Tibial nerve (tissue), 4 donors: ENCODE results near the gene SRRM5. TPM values are rescaled to one million over a fixed set of nuclear protein-coding genes. Genes with fewer than 3 reads are reported as not detected.
A peak's percentile ranks its signal among the peaks of the same experiment; 100 is the strongest.
"Not testable (repeated sequence)": the region's sequence is repeated elsewhere in the genome, so short reads cannot be mapped to it uniquely, and the experiment has no call there.

ENCODE experiments used
- DNase-seq, 2 donors: peaks; one replicate each; pipeline ENCODE4 v3.0.0-alpha.2; 2019; ENCODE audit warnings: low spot score in 2 of 2
- H3K27ac ChIP-seq, 4 donors: fragments of 200-600 bp; sonication (generic) in 3 of 4; one replicate each; pipeline ENCODE4 v1.5.1; 2017 to 2019; ENCODE audit warnings: mild to moderate bottlenecking in 1 of 4
- H3K27me3 ChIP-seq, 2 donors: fragments of 200-600 bp; sonication (generic) in 1 of 2; one replicate each; pipeline versions ENCODE4 v1.5.1 to v1.6.0; 2017 to 2019
- H3K36me3 ChIP-seq, 3 donors: fragments of 200-600 bp; sonication (generic); one replicate each; pipeline ENCODE4 v1.5.1; 2018 to 2019
- H3K4me1 ChIP-seq, 4 donors: fragments of 200-600 bp; sonication (generic) in 3 of 4; one replicate each; pipeline ENCODE4 v1.5.1; 2017 to 2019
- H3K4me3 ChIP-seq, 4 donors: fragments of 200-600 bp; sonication (generic) in 3 of 4; one replicate each; pipeline ENCODE4 v1.5.1; 2017 to 2019; ENCODE audit warnings: mild to moderate bottlenecking in 1 of 4, moderate library complexity in 1 of 4
- H3K9me3 ChIP-seq, 4 donors: fragments of 200-600 bp; sonication (generic) in 3 of 4; one replicate each; pipeline ENCODE4 v1.5.1; 2017 to 2019
- CTCF ChIP-seq, 5 experiments: fragments of 200-600 bp in 3 of 5; fragments of 450-650 bp in 2 of 5; sonication (generic) in 3 of 5; IDR thresholded peaks; one replicate each; pipeline ENCODE4 v1.5.1; 2016 to 2019; ENCODE audit warnings: antibody characterized with exemption in 5 of 5, mild to moderate bottlenecking in 3 of 5, moderate library complexity in 2 of 5
- EP300 ChIP-seq, 2 donors: sonication (generic); formaldehyde crosslinking; IDR thresholded peaks; one replicate each; pipeline ENCODE4 v1.6.1; 2017; ENCODE audit warnings: antibody characterized with exemption in 2 of 2, mild to moderate bottlenecking in 1 of 2
- POLR2A ChIP-seq, 2 donors: fragments of 450-650 bp; IDR thresholded peaks; one replicate each; pipeline ENCODE4 v1.6.1; 2017; ENCODE audit warnings: antibody characterized with exemption in 2 of 2, mild to moderate bottlenecking in 2 of 2, moderate library complexity in 2 of 2
- WGBS, 2 donors: methylation state at CpG; one replicate each; pipeline ENCODE4 v1.1.5; 2018; 5-methylcytosine and 5-hydroxymethylcytosine counted together
- total RNA-seq, 4 donors: library from RNA; depleted of rRNA; stranded (reverse); fragments of >200 nt; gene quantifications; one replicate each; pipeline ENCODE4 v1.1.0, GENCODE V29; 2016

SRRM5 gene
- total RNA-seq, 4 donors from 2014 or later, result 0.20 to 0.84 (median 0.52) TPM

- Histone ChIP-seq H3K36me3 (no peaks in the 10 kb centered on the region), H3K9me3 (no peaks in the 10 kb centered on the region), H3K27me3 (peaks cover under 1 to 33% of the 10 kb centered on the region in 2 donors), H3K4me3 (peak overlapping the region; percentile 28 to 43 (median 32)), H3K4me1 (peaks cover 0 to 52% (median 4%) of the 10 kb centered on the region in 4 donors), H3K27ac (peak overlapping the region; percentile 71 to 92 (median 82))
- TF ChIP-seq EP300 (IDR thresholded peaks at IDR 0.05), result peak in 1 of 2 donors; percentile 30
- peak in 1 of 5 experiments; percentile 9 for TF ChIP-seq CTCF (IDR thresholded peaks at IDR 0.05)
- peak in 1 of 2 donors; percentile 6 for TF ChIP-seq POLR2A (IDR thresholded peaks at IDR 0.05)
- WGBS, 2 donors, result 14 to 15% methylated on average over 15 to 17 of the region's 17 CpGs
- DNase-seq, result no peak
These were observed 23.1 kb downstream of the SRRM5 start for GRCh38 chr19:43634872-43635560.

GRCh38 chr19:43635561-43635940, 23.7 kb downstream of the SRRM5 start:
- H3K4me3 ChIP-seq, result peak overlapping the region; percentile 28 to 43 (median 32)
- not testable (repeated sequence) for DNase-seq

GRCh38 chr19:43636121-43636683, 24.3 kb downstream of the SRRM5 start:
- peak overlapping the region in 2 of 4 donors; percentile 28 to 43 for H3K4me3 ChIP-seq
- WGBS, 2 donors, result 28 to 33% methylated on average over 12 to 14 of the region's 14 CpGs
- no peak for TF ChIP-seq CTCF (IDR thresholded peaks at IDR 0.05)
- TF ChIP-seq POLR2A (IDR thresholded peaks at IDR 0.05), result peak in 1 of 2 donors; percentile 9
- peak in 1 of 2 donors; percentile 73 for TF ChIP-seq EP300 (IDR thresholded peaks at IDR 0.05)
- no peaks in the 10 kb centered on the region for H3K9me3 ChIP-seq
- H3K27me3 ChIP-seq, result peaks cover 2 to 44% of the 10 kb centered on the region in 2 donors
- H3K4me1 ChIP-seq, result peaks cover 0 to 60% (median 11%) of the 10 kb centered on the region in 4 donors
- H3K27ac ChIP-seq, result peak overlapping the region; percentile 71 to 92 (median 82)
- no peak for DNase-seq
- H3K36me3 ChIP-seq, result no peaks in the 10 kb centered on the region

More at GRCh38 chr19:43635561-43635940, 23.7 kb downstream of the SRRM5 start:
- H3K27me3 ChIP-seq, result peaks cover 2 to 38% of the 10 kb centered on the region in 2 donors
- H3K4me1 ChIP-seq, result peaks cover 0 to 58% (median 10%) of the 10 kb centered on the region in 4 donors
- H3K36me3 ChIP-seq, H3K9me3 ChIP-seq: not testable (repeated sequence)
- peak overlapping the region; percentile 71 to 92 (median 82) for H3K27ac ChIP-seq
- 29 to 36% methylated on average over 2 of the region's 2 CpGs for WGBS, 2 donors

- TF ChIP-seq EP300 (IDR thresholded peaks at IDR 0.05) (no peak), POLR2A (IDR thresholded peaks at IDR 0.05) (no peak), CTCF (IDR thresholded peaks at IDR 0.05) (no peak)
These were observed 26.5 kb downstream of the SRRM5 start for GRCh38 chr19:43638214-43638994.

GRCh38 chr19:43638995-43639518, 27.2 kb downstream of the SRRM5 start:
- no peaks in the 10 kb centered on the region for H3K36me3 ChIP-seq
- 9 to 10% methylated on average over 17 to 18 of the region's 18 CpGs for WGBS, 2 donors
- peaks cover 2 to 44% of the 10 kb centered on the region in 2 donors for H3K27me3 ChIP-seq
- TF ChIP-seq CTCF (IDR thresholded peaks at IDR 0.05) (no peak), EP300 (IDR thresholded peaks at IDR 0.05) (no peak), POLR2A (IDR thresholded peaks at IDR 0.05) (no peak)
- no peak for DNase-seq
- peak overlapping the region; percentile 42 to 72 (median 50) for H3K4me3 ChIP-seq
- H3K4me1 ChIP-seq, result peaks cover 0 to 57% (median 11%) of the 10 kb centered on the region in 4 donors
- no peaks in the 10 kb centered on the region for H3K9me3 ChIP-seq
- H3K27ac ChIP-seq, result peak overlapping the region; percentile 56 to 92 (median 82)

More at GRCh38 chr19:43638214-43638994, 26.5 kb downstream of the SRRM5 start:
- Histone ChIP-seq H3K4me3 (peak overlapping the region; percentile 42 to 72 (median 50)), H3K27ac (peak overlapping the region; percentile 56 to 92 (median 82)), H3K9me3 (no peaks in the 10 kb centered on the region), H3K4me1 (peaks cover 0 to 63% (median 11%) of the 10 kb centered on the region in 4 donors), H3K27me3 (peaks cover 2 to 44% of the 10 kb centered on the region in 2 donors), H3K36me3 (no peaks in the 10 kb centered on the region)
- 45 to 49% methylated on average over 12 to 13 of the region's 13 CpGs for WGBS, 2 donors
- no peak for DNase-seq
